ENCODE results near the gene ACTMAP.
"Not testable (repeated sequence)": the region's sequence is repeated elsewhere in the genome, so short reads cannot be mapped to it uniquely, and the experiment has no call there.

ACTMAP gene

DNA sequence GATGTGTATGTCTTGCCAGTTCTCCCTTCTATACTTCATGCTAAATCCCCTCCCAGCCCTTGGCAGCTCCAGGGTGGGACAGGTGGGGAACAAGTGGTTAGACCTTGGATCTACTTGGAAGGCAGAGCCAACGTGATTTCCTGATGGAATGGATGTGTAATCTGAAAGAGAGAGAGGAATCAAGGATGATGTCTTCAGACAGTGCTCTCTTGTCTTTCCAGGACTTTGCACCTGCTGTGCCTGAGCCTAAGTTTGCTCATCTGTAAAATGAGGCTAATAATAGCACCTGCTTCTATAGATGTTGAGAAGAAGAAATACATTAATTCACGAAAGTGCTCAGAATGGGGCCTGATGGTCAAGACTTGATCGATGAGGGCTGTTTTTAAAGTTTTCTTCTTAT, 41.7 kb upstream of the ACTMAP start:
- TF ChIP-seq, protein P1, sequence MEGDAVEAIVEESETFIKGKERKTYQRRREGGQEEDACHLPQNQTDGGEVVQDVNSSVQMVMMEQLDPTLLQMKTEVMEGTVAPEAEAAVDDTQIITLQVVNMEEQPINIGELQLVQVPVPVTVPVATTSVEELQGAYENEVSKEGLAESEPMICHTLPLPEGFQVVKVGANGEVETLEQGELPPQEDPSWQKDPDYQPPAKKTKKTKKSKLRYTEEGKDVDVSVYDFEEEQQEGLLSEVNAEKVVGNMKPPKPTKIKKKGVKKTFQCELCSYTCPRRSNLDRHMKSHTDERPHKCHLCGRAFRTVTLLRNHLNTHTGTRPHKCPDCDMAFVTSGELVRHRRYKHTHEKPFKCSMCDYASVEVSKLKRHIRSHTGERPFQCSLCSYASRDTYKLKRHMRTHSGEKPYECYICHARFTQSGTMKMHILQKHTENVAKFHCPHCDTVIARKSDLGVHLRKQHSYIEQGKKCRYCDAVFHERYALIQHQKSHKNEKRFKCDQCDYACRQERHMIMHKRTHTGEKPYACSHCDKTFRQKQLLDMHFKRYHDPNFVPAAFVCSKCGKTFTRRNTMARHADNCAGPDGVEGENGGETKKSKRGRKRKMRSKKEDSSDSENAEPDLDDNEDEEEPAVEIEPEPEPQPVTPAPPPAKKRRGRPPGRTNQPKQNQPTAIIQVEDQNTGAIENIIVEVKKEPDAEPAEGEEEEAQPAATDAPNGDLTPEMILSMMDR (IDR thresholded peaks at IDR 0.05; ENCODE audit: insufficient read depth, low read depth, low read length, missing control alignments): no peak
- no peak overlapping the region for H3K4me3 ChIP-seq (ENCODE audit: low read depth, low read length)
- DNase-seq (ENCODE audit: low read depth): no peak

GRCh38 chr19:40791349-40791748, 41.1 kb upstream of the ACTMAP start:
- H3K4me3 ChIP-seq (ENCODE audit: low read depth, low read length): no peak overlapping the region
- no peak for DNase-seq (ENCODE audit: low read depth)
- TF ChIP-seq, protein P1 (IDR thresholded peaks at IDR 0.05; ENCODE audit: insufficient read depth, low read depth, low read length, missing control alignments): no peak

- no peak overlapping the region for H3K4me3 ChIP-seq (ENCODE audit: low read depth, low read length)
- TF ChIP-seq, protein P1 (IDR thresholded peaks at IDR 0.05; ENCODE audit: insufficient read depth, low read depth, low read length, missing control alignments): no peak
- no peak for DNase-seq (ENCODE audit: low read depth)
These were observed 36.1 kb upstream of the ACTMAP start for GRCh38 chr19:40786060-40787037.

DNA sequence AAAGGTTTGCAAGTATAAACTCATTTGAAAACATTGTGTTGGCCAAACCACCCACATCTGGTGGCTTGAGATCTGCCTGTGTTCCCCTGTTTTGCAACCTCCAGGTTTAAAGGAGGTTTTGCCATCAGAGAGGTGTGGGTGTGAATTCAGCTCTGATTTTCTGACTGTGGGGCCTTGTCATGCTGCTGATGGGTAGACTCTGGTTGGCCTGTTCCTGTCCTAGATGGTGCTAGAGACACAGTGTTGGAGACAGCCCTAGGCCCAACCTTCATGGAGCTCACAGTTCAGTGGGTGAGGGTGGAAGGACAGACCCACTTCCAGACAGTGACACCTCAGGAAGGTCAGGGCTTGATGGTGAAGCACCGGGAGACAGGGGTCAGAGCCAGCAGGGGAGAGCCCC, 35.2 kb upstream of the ACTMAP start:
- no peak overlapping the region for H3K4me3 ChIP-seq (ENCODE audit: low read depth, low read length)
- DNase-seq (ENCODE audit: low read depth): no peak
- TF ChIP-seq, protein P1 (IDR thresholded peaks at IDR 0.05; ENCODE audit: insufficient read depth, low read depth, low read length, missing control alignments): no peak

DNA sequence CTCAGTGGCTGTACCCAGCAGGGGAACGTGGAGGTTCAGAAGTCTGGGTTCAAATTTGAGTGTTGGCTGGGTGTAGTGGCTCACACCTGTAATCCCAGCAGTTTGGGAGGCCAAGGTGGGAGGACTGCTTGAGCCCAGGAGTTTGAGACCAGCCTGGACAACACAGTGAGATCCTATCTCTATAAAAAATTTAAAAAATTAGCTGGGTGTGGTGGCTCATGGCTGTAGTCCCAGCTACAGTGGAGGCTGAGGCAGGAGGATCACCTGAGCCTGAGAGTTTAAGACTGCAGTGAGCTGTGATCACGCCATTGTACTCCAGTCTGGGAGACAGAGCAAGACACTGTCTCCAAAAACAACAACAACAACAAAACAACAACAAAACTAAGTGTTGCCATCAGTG, 33.9 kb upstream of the ACTMAP start:
- not testable (repeated sequence) for H3K4me3 ChIP-seq (ENCODE audit: low read depth, low read length); DNase-seq (ENCODE audit: low read depth)

DNA sequence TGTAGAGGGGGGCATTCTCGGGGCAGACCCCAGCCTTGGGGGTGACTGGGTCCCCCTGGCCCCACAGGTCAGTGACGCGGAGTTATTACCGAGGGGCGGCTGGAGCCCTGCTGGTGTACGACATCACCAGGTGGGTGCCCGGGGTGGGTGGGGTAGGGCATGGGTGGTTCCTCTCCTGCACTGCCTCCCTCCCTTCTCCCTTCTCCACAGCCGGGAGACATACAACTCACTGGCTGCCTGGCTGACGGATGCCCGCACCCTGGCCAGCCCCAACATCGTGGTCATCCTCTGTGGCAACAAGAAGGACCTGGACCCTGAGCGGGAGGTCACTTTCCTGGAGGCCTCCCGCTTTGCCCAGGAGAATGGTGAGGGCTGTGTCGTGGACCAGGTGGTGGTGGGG, 33.4 kb upstream of the ACTMAP start:
- TF ChIP-seq, protein P1 (IDR thresholded peaks at IDR 0.05; ENCODE audit: insufficient read depth, low read depth, low read length, missing control alignments): no peak
- DNase-seq (ENCODE audit: low read depth): no peak
- H3K4me3 ChIP-seq (ENCODE audit: low read depth, low read length): no peak overlapping the region

- H3K4me3 ChIP-seq (ENCODE audit: low read depth, low read length): no peak overlapping the region
- TF ChIP-seq, protein P1 (IDR thresholded peaks at IDR 0.05; ENCODE audit: insufficient read depth, low read depth, low read length, missing control alignments): no peak
- no peak for DNase-seq (ENCODE audit: low read depth)
These were observed 30.9 kb upstream of the ACTMAP start for GRCh38 chr19:40781140-40781539.

All from GM12865 (cell line).